GM19468 (cell line): ENCODE data around the gene L3MBTL4.
A peak's percentile ranks its signal among the peaks of the same experiment; 100 is the strongest.

Experiments used
- ATAC-seq: cut with Tn5 transposase; IDR thresholded peaks from one replicate; pipeline ENCODE4 v1.9.1; 2021; ENCODE audit warnings: mild to moderate bottlenecking, moderate library complexity, moderate number of reproducible peaks; ENCODE audit not compliant: unreplicated experiment; ENCODE audit errors: extremely low read depth

The L3MBTL4 gene

DNA sequence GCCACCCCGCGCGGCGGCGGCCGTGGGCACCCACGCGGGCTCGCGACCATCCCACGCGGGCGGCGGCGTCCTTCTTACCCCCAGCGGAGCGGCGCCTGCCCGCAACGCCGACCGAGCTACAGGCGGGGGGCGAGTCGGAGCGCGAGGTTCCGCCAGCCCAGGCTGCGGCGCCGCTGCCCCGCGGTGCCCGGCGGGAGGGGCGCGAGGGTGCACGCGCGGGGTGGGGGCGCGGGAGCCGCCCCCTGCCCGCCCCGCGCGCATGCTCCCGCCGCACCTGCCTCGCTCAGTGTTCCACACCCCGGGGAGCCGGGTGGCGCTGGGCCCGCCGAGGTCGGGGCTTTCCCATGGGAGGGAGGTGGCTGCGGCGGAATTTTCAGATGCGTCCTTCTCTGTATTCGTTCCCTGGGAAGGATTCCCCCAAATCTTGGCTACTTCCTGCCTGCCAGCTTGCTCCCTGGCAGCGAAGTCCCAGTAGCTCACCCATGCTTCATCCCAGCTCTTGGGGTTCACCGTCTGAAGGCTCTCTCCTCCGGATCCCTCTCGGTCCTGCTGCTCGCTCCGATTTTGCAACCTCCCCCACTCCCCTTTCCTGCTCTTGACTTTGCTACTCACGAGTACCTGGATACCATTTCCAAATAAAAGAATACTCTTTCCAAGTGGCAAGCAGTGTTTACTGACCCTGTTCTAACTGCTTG, at the start of gene L3MBTL4:
TSS of gene L3MBTL4 (minus strand) at position 189 of the 695 bp plus-strand sequence. CDS start 103,286 bp downstream, outside the sequence.
- peak; percentile 11 for ATAC-seq

DNA sequence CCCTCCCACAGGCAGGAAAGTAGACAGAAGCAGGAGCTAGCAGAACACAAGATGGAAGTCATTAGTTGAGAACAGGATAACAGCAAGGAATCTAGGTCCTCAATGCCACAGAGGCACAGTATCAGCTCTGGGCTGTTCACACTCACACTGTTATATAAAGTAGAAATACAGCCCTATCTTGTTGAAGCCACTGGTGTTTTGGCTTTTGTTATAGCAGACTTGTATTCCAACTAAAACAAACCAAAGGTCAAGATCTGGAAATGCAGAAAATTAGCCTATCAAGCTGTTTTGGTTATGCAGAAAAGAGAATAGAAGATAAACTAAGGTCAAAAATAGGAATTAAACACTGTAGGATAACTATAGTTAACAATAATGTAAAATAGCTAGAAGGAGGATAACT, 37.5 kb upstream of the L3MBTL4 start:
- ATAC-seq: no peak

DNA sequence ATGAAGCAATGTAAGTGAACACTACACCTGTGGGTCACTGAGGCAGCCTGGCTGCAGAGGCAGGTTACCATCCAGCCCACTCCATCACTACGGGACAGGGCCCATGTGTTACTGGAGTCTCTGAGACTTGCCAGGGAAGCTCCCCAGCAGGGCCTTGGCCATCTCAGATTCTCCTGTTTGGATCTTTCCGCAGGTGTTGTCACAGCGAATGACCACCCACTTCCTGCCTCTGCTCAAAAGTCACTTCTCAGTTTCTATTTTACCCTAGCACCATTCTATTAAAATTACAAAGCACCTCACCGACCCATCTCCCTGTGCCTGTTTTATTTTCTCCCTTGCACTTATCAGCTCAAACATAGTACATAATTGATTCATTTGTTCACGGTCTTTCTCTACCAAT, 34.5 kb upstream of the L3MBTL4 start:
- no peak for ATAC-seq

GRCh38 chr18:6444466-6445228, 29.9 kb upstream of the L3MBTL4 start:
- no peak for ATAC-seq

- ATAC-seq: no peak
Measured at GRCh38 chr18:6441200-6441599, 26.5 kb upstream of the L3MBTL4 start.

DNA sequence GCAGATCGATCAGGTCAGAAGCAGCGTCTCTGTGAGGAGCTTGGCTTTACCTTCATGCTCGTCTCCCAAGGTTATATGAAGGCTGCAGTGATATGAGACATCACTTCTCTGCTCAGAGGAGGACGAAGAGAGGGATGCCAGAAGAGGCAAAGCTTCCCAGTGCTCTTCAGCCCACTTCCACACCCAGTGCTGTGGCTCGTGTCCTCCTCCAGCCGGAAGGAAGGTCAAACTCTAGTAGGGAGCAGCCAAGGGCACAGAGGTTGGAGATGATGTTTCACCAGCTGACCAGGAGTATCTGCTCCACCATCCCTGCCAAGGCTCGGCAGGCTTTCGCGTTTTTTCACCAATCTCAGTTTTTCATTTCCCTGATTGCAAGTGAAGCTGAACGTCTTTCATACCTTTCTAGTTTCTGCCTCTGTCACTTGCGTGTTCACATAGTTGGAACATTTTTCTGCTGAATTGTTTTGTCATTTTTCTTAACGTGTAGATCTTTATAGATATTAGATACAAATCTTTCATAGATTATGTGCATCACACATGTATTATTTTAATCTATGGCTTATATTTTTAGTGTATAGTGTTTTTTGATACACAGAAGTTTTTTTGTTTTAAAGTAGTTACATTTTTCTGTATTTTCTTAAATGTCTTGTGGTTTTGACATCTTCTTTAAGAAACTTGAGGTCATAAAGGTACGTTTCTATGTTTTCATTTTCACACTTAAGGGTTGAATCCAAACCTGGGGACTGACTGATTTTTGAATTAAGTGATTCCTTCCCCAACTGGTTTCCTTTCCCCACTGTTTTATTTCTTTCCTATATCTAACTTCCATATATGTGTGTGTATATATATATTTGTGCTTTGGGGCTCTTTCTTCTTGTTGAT, 23.5 kb upstream of the L3MBTL4 start:
- no peak for ATAC-seq

DNA sequence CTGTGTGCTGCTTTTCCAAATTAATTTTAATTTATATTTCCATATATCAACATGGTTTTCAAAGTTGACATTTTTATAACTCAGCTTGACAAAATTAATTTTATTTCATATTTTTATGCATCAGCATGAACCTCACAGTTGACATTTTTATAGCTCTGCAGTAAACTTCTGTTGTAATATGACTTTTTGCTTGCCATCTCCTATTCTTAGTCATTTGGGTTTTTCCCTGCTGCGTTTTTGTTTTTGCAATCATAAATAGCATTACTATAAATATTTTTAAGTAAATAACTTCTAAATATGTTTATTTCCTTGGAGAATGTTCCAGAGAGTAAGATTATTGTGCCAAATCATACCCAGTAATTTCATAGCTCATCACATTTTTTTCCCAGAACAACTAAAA, 21.0 kb upstream of the L3MBTL4 start:
- ATAC-seq: no peak

DNA sequence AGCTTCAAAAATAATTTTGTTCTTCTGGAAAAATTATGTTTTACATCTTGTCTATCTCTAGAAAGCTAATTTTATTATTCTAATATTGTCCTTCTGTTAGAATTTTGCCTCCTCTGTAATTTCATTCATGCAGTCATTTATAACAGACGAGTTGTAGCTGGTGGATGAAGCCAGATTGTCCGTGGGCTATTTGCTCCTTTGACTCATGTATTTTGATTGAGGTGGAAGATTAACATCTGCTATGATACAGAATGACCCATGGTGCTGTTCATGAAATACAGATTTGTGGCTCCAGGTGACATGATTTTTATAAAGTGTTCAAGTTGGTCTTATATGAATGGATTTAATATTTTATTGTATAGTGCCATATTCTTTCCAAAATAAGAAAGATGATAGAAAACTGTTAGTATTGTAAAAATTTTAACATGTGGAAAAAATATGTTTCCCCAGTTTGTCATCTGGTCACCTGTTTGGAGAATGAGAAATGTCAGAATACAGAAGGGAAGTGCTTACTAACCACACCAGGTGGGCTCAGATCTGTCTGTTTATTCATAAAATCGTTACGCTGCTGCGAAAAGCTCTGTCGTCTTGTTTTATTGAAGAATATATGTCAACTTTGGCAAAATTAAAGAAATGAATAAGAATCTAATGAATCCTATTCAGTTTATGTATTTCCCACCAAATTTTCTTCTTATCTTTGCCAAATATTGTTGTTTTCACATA, 20.4 kb upstream of the L3MBTL4 start:
- ATAC-seq: no peak

DNA sequence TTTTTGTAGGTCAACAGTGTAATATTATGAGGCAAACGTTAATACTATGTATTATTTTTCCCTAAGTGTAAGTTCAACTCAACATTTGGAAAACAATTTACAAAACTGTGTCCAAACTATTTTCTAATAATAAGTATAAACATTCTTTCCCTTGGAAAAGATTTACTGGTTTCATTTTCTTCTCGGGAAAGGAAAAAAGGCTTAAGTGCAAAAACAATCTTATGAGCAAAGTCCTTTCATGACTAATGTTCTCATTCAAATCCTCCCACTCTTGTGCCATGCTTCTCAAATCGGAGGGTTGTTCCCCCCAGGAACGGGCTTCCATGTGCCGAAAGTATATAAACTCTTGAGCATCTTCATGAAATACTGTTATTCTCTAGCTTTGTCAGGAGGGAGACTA, 19.8 kb upstream of the L3MBTL4 start:
- no peak for ATAC-seq

DNA sequence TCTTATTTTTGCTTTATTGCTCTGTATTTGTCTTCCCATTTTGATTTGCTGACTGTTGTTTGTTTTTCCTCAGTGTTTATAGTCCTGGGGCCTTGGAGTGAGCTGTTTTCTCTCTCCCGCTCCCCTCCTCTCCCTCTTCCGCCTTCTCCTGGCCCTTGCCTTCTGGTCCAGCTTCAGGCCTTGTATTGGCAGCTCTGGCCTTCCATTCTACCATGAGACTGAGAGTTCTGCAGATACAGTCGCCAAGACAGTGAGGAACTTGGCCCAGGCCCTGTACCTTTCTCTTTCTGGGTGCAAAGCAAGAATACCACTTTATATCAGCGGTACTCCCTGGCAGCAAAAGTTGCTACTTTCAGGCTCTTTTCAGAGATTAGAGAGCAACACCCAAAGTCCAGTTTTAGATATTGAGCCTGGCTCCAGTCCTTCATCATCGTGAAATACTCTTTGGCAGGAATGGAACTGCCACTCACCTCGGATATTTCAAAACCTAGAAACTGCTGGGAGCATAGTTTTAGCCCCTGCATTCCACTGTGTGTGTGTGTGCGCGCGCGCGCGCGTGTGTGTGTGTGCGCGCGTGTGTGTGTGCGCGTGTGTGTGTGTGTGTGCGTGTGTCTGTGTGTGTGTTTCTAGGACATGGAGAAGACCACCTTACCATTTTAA, 17.1 kb upstream of the L3MBTL4 start:
- ATAC-seq: no peak

DNA sequence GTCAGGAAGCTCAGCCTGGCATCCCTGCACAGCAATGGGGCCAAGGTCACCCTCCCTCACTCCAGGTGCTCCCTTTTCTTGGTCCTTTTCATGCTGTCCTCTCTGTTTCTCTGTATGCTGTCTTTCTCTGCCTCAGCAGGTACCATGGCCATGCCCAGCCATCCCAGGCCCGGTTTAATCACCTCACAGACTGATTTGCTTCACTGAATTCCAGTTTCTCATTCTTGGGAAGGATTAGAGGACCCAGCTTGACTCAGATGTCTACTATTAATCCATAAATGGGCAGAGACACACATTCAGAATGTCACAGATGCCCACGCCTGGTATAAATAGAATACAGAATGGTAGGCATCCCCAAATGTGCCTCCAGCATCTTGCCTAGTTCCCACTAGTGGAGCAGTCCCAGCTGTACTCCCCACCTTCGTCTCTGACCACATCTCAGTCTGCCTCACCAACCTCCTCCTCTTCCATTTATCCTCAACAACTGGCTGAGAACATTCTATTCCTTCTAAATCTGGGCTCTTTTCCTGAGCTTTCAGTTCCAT, 14.2 kb upstream of the L3MBTL4 start:
- ATAC-seq: no peak

DNA sequence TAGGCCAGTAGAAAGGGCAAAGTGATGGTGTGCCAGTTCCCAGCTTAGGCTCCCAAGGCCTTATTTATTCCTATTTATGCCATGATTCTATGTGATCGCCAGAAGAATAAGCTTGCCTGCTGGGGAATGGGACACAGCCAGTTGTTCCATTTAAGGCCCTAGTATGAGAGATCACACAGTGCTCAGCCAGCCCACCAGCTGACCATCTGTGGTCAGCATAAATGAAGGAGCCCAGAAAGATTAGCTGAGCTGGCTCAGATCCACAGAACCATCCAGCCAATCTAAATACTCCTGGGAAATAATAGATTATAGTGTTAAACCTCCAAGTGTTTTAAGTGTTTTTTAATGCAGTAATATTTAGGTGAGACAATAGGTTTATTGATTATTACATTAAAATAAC, 12.6 kb upstream of the L3MBTL4 start:
- no peak for ATAC-seq

- ATAC-seq: no peak
Measured at GRCh38 chr18:6423289-6423688, 8.6 kb upstream of the L3MBTL4 start.

DNA sequence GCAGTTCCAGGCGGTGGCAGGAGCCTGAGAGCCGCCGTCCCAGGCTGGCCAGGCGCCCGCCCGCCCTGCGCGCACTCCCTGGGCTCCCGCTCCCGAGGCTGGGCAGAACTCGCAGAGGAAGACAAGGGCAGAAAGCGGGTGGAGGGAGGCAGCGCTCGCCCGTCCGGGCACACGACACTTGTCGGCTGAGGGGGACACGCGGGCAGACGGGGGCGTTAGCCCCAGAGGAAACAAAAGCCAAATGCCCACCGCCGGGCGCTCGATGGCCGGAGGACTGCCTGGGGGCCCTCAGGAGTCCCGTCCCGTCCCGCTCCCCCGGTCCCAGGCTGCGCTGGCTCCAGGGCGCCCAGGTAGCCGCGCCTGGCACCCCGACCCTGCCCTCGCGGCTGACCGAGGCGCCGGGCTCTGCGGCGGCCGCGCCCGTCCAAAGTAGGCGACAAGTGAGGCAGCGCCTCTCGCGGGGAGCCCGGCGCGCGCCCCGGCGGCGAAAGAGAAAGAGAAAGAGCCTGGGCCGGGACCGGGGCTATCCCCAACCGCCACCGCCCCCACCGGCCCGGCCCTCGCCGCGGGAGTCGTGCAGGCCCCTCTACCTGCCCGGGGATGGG, 491 bp downstream of the L3MBTL4 start:
- ATAC-seq: peak; percentile 77

DNA sequence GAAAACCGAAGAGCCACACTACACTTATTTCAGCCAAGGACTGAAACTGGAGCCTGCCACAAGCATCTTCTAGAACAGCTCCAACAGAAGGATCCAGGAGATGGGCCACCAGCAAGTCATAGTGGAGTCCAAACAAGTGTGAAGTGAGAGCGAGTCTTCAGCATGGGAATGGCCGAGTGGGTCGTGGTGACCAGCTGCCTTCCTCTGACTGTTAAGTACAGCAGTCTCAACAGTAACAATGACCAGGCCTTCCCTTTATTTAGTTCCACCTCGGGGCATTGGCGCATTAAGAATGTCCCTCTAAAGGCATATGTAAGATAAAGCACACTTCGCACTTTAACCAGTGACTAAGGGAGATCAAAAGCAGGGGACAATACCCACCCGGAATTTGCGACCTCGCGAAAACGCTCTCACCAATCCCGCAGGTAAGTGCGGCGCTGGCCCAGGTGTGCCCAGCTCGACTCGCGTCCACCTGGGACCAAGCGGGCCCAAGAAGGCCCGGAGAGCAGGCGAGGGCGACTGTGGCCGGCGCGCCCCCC, 1.1 kb downstream of the L3MBTL4 start:
- no peak for ATAC-seq

GRCh38 chr18:6412933-6413472, 1.7 kb downstream of the L3MBTL4 start:
- no peak for ATAC-seq

GRCh38 chr18:6411382-6411781, 3.3 kb downstream of the L3MBTL4 start:
- ATAC-seq: no peak

DNA sequence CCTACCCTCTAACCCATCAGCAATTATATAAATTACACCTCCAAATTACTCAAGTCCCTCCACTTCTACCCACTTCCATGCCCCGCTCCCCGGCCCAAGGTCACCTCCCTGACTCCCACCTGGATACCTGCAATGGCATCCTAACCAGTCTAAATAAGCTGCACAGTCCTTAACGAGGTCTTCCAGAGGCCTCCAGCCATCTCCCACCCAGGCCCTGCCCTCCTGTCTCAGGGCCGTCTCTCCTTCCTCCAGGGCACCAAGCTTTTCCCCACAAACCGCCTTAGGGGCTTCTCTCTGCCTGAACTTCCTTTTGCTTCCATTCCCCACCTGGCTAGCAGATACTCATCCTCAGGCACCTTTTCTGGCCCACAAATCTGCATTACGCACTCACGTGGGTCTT, 4.8 kb downstream of the L3MBTL4 start:
- no peak for ATAC-seq
